SK-N-MC (cell line): ENCODE results near the gene PTH2.

Source experiments
- DNase-seq: peaks from one replicate; pipeline ENCODE4 v3.0.0-alpha.2; 2011; ENCODE audit warnings: low read depth, low spot score
- H3K27ac ChIP-seq: fragments of 200-600 bp; sonication (generic); 2 replicates; pipeline ENCODE4 v1.5.1; 2016; ENCODE audit warnings: mixed run types
- H3K36me3 ChIP-seq: fragments of 200-600 bp; sonication (generic); 2 replicates; pipeline ENCODE4 v1.6.1; 2017; ENCODE audit warnings: antibody characterized with exemption, low read length, mixed read lengths; ENCODE audit not compliant: insufficient read depth
- H3K4me3 ChIP-seq: fragments of 200-600 bp; sonication (generic); 2 replicates; pipeline ENCODE4 v1.5.1; 2016
- H3K9ac ChIP-seq: fragments of 200-600 bp; sonication (generic); 2 replicates; pipeline ENCODE4 v1.8.0; 2017; ENCODE audit warnings: mixed run types, mixed read lengths; ENCODE audit not compliant: insufficient read length
- H3K9me3 ChIP-seq: fragments of 200-600 bp; sonication (generic); 2 replicates; pipeline ENCODE4 v1.6.1; 2017; ENCODE audit warnings: low read depth, mild to moderate bottlenecking, antibody characterized with exemption, low read length, moderate library complexity, mixed read lengths
- EZH2 ChIP-seq: fragments of 200-600 bp; sonication (generic); IDR thresholded peaks from one replicate; pipeline ENCODE4 v1.6.1; 2017; ENCODE audit warnings: antibody characterized with exemption
- FOXP2 ChIP-seq: optimal IDR thresholded peaks from 2 replicates; pipeline ENCODE3; 2011; ENCODE audit warnings: mild to moderate bottlenecking, moderate library complexity; ENCODE audit not compliant: insufficient read depth; ENCODE audit errors: extremely low read length, control extremely low read depth
- POLR2AphosphoS5 ChIP-seq: IDR thresholded peaks from 2 replicates; pipeline ENCODE4 v1.6.1; 2012; ENCODE audit warnings: mild to moderate bottlenecking, low read depth, low read length, borderline replicate concordance

Gene PTH2

DNA sequence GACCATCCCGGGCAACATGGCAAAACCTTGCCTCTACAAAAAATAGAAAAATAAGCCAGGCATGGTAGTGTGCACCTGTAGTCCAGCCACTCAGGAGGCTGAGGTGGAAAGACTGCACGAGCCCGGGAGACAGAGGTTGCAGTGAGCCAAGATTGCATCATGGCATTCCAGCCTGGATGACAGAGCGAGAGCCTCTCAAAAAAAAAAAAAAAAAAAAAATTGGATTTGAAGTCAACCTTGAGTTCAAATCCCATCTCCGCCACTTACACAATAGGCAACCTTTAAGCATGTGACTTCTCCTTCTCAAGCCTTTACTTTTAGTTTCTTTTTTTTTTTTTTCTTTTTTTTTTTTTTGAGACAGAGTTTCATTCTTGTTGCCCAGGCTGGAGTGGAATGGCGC, 23.2 kb downstream of the PTH2 start:
- no peak for DNase-seq
- H3K4me3 ChIP-seq: no peak overlapping the region

DNA sequence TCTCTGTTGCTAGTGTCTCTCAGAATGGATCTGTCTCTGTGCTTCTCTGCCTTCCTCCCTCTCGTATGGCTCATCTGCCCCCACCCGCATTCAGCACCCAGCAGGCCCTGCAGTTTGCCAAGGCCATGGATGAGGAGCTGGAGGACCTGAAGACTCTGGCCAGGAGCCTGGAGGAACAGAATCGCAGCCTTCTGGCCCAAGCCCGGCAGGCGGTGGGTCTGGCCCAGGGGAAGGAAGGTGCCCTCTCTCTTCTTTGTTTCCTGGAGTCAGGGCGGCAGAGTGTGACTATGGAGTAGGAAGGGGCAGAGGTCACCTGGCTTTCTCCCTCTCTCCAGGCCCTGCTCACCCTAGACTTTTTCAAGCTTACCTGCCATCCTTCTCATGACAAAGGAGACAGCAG, 24.3 kb downstream of the PTH2 start:
- Histone ChIP-seq H3K9me3 (no peaks in the 10 kb centered on the region), H3K36me3 (no peaks in the 10 kb centered on the region), H3K9ac (peak overlapping the region; percentile 45), H3K4me3 (no peak overlapping the region), H3K27ac (0 out of 2 replicates have a peak overlapping the region, but pooled peaks have one; percentile 23)
- TF ChIP-seq POLR2AphosphoS5: no peak
- DNase-seq: no peak

More for the DNA sequence above, 23.2 kb downstream of the PTH2 start:
- Histone ChIP-seq H3K27ac (no peak overlapping the region), H3K36me3 (no peaks in the 10 kb centered on the region), H3K9me3 (no peaks in the 10 kb centered on the region), H3K9ac (no peak overlapping the region)
- TF ChIP-seq POLR2AphosphoS5 (no peak), EZH2 (no peak), FOXP2 (no peak)

DNA sequence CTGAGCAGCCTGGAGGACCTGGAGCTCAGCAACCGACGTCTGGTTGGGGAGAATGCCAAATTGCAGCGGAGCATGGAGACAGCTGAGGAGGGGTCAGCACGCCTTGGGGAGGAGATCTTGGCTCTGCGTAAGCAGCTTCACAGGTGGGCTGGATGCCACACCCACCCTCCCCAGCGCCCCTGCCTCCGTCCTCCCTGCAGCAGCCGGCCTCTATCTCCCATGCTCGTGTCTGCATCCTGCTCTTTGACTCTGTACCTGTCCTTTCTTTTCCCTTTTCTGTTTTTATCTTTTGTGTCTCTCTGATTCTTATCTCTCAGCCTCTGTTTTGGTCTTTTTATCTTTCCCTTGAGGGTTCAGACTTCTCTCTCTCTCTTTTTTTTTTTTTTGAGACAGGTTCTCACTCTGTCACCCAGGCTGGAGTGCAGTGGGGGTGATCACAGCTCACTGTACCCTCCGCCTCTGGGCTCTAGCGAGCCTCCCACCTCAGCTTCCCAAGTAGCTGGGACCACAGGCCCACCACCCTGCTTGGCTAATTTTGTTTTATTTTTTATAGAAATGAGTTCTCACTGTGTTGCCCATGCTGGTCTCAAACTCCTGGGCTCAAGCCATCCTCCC, 25.1 kb downstream of the PTH2 start:
- Histone ChIP-seq H3K9me3 (no peaks in the 10 kb centered on the region), H3K27ac (peak overlapping the region; percentile 25; the same call in 1 of the 2 replicates), H3K36me3 (no peaks in the 10 kb centered on the region), H3K9ac (no peak overlapping the region), H3K4me3 (no peak overlapping the region)
- TF ChIP-seq EZH2 (no peak), POLR2AphosphoS5 (no peak), FOXP2 (no peak)
- no peak for DNase-seq

DNA sequence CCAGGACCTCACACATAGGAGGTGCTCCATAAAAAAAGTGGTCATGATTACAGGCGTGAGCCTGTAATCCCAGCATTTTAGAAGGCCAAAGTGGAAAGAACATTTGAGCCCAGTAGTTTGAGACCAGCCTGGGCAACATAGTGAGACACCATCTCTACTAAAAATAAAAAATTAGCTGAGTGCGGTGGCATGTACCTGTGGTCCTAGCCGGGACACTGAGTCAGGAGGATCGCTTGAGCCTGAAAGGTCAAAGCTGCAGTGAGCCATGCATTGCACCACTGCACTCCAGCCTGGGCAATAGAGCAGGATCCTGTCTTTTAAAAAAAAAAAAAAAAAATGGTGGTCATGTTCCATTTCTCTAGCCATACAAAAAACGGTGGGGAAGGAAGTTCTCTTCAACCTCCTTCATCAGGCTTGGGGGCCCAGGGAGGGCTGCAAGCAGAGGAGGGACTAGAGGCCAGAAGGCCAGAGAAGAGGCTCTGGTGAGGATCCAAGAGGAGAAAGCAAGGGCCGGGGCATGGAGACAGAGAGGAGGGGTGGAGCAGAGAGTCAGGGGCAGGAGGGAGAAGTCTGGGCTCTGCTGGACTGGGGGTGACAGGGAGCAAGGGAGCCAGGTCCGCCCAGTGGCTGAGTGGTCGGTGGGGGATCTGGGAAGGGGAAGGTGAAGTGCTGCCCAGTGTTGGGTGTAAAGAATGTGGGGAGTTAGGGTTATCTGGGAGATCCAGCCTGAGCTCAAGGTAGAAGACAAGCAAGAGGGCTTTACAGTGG, 26.3 kb downstream of the PTH2 start:
- DNase-seq: no peak
- H3K27ac ChIP-seq: no peak overlapping the region
- no peaks in the 10 kb centered on the region for H3K9me3 ChIP-seq
- TF ChIP-seq FOXP2: no peak
- no peak for TF ChIP-seq POLR2AphosphoS5
- no peak for TF ChIP-seq EZH2
- no peaks in the 10 kb centered on the region for H3K36me3 ChIP-seq
- H3K4me3 ChIP-seq: no peak overlapping the region
- no peak overlapping the region for H3K9ac ChIP-seq

DNA sequence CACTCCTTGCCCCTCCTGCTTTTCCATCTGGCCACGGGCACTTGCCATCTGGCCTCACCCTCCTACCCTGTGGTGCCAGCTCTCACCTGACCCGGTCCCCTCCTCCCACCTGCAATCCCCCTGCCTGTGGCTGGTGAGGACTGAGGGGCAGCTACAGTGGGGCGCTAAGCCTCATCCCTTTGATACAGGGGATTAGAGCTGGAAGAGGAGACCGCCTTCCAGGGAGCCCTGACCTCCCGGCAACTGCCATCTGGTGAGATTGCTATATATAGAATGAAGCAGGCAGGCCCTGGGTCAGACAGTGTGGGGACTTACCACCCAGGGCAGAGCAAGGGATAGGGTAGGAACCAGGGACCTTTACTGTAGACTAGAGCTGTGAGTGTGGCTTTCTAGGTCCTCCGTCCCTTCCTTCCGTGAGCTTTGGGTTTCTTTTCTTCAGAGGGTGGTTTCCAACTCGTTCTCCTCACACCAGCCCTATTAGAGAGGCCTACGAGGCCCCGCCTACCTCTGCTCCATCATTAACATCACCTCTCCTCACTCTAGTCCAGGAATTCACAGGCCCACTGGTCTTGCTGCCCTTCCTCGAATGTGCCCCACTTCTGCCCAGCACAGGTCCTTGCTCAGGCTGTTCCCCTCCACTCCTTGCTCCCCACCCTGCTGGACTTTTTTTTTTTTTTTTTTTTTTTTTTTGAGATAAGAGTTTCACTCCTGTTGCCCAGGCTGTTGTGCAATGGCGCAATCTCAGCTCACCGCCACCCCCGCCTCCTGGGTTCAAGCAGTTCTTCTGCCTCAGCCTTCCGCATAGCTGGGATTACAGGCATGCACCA, 27.4 kb downstream of the PTH2 start:
- H3K36me3 ChIP-seq: no peaks in the 10 kb centered on the region
- H3K9me3 ChIP-seq: no peaks in the 10 kb centered on the region
- no peak for DNase-seq
- H3K9ac ChIP-seq: no peak overlapping the region
- TF ChIP-seq EZH2: no peak
- H3K27ac ChIP-seq: no peak overlapping the region
- no peak overlapping the region for H3K4me3 ChIP-seq

DNA sequence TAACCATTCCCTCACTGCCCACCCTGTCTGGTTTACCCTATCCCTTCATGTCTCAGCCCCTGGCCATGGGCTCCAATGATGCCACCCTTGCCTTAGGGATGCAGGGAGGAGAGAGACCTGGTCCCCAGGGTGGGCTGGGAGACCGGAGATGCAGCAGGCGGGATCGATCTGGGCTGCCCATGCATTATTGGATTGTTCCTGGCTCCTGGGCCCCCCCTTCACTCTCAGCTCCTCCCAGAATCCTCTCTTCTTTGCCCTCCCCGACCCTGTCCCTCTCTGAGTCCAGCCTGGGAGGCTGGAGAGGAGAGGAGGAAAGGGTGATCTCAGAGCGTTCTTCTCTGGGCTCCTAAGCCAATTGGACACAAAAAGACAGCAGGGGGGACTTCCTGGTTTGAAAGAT, 29.4 kb downstream of the PTH2 start:
- no peak for DNase-seq
- Histone ChIP-seq H3K36me3 (no peaks in the 10 kb centered on the region), H3K9ac (no peak overlapping the region), H3K27ac (no peak overlapping the region), H3K9me3 (no peaks in the 10 kb centered on the region), H3K4me3 (no peak overlapping the region)
- TF ChIP-seq EZH2: no peak
- TF ChIP-seq FOXP2: no peak
- no peak for TF ChIP-seq POLR2AphosphoS5

DNA sequence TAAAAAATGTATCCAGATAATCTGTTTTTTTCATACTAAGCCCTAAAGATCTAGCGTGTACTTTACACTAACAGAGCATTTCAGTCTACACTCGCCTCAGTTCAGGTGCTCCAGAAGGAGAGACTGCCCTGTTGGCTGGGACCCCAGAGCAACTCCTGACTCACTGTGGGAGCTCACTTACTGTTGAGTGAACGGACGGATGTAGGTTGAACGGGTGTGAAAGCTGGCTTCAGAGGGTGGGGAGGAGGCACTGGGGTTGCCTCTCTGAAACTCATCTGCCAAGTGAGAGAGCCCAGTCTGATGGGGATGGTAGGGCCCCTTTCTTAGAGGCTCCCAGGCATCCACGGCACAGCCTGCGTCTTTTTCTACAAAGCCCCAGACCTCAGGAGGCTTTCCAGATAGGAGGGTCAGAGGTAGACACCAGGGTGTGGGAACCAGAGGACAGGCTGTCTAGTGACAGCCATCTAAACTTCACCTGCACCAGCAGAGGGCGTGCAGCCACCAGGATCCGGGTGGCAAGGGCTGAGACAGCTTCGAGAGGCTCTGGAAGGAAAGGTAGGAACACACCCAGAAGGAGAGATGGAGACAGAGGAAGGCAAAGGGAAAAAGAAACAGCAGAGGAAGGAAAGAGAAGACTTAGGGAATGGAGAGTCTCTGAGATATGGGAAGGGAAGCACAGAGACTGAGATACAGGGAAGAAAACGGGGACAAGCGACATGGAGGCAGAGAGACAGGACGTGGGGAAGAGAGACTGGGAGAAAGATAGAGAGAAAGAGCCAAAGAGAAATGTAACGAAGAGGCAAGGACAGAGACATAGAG, 31.5 kb downstream of the PTH2 start:
- H3K9ac ChIP-seq: no peak overlapping the region
- no peaks in the 10 kb centered on the region for H3K36me3 ChIP-seq
- no peak for DNase-seq
- H3K27ac ChIP-seq: peak overlapping the region; percentile 71; the same call in 1 of the 2 replicates
- no peaks in the 10 kb centered on the region for H3K9me3 ChIP-seq
- TF ChIP-seq POLR2AphosphoS5 (no peak), EZH2 (no peak), FOXP2 (no peak)
- H3K4me3 ChIP-seq: no peak overlapping the region

DNA sequence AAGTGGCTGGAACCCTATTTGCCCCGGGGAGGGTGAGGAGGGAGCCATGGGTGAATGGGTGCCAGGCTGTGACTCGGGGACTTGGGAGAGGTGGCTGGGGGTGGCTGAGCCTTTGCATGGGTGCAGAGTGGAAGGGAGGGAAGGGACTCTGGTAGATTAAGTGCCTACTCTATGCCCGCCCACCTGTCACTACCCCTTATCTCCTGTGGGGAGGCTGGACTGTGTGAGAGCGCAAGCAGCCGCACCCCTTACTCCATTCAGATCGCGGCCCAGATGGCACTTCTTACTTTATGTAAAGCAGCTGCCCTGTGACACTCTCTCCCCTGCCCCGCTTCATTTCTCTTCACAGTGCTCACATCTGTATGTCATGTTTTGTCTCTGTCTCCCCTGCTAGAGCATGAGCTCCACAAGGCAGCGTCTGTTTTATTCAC, 32.3 kb downstream of the PTH2 start:
- DNase-seq: no peak
- H3K9me3 ChIP-seq: no peaks in the 10 kb centered on the region
- no peak overlapping the region for H3K4me3 ChIP-seq
- H3K36me3 ChIP-seq: no peaks in the 10 kb centered on the region
- H3K27ac ChIP-seq: peak overlapping the region; percentile 64
- H3K9ac ChIP-seq: no peak overlapping the region
- no peak for TF ChIP-seq FOXP2
- no peak for TF ChIP-seq POLR2AphosphoS5
- TF ChIP-seq EZH2: no peak
